Measurements from ENCODE around the gene AGMAT. TPM values are rescaled to one million over a fixed set of nuclear protein-coding genes. Genes with fewer than 3 reads are reported as not detected.

AGMAT gene
- total RNA-seq, 1 donor from 2014 or later, result not detected

GRCh38 chr1:15603050-15603965 is 18.5 kb upstream of the AGMAT start:
- Histone ChIP-seq H3K4me3 (peak overlapping the region; percentile 75), H3K9me3 (no peaks in the 10 kb centered on the region), H3K27me3 (no peaks in the 10 kb centered on the region), H3K27ac (peak overlapping the region; percentile 89), H3K4me1 (peaks cover 5% of the 10 kb centered on the region), H3K36me3 (no peaks in the 10 kb centered on the region)
- DNase-seq (peak; percentile 99), ATAC-seq (peak; percentile 99)
- intact Hi-C loops (cut with DNase I), result no loop called here
- no peak for TF ChIP-seq CTCF (IDR thresholded peaks at IDR 0.05)

- H3K27ac ChIP-seq, result no peak overlapping the region
- no peaks in the 10 kb centered on the region for H3K9me3 ChIP-seq
- no peaks in the 10 kb centered on the region for H3K36me3 ChIP-seq
- intact Hi-C loops (cut with DNase I), result no loop called here
- no peaks in the 10 kb centered on the region for H3K27me3 ChIP-seq
- TF ChIP-seq CTCF (IDR thresholded peaks at IDR 0.05), result no peak
- H3K4me3 ChIP-seq, result no peak overlapping the region
- DNase-seq (no peak), ATAC-seq (no peak)
- no peaks in the 10 kb centered on the region for H3K4me1 ChIP-seq
Observed at GRCh38 chr1:15598436-15598835, 13.6 kb upstream of the AGMAT start.

- Histone ChIP-seq H3K9me3 (no peaks in the 10 kb centered on the region), H3K4me1 (no peaks in the 10 kb centered on the region), H3K36me3 (no peaks in the 10 kb centered on the region), H3K27ac (no peak overlapping the region), H3K4me3 (no peak overlapping the region), H3K27me3 (no peaks in the 10 kb centered on the region)
- TF ChIP-seq CTCF (IDR thresholded peaks at IDR 0.05), result no peak
- no peak for DNase-seq
- intact Hi-C loops (cut with DNase I), result no loop called here
- no peak for ATAC-seq
Observed at GRCh38 chr1:15595809-15596617, 11.2 kb upstream of the AGMAT start.

GRCh38 chr1:15592285-15592684 is 7.4 kb upstream of the AGMAT start:
- Histone ChIP-seq H3K36me3 (no peaks in the 10 kb centered on the region), H3K27ac (no peak overlapping the region), H3K9me3 (no peaks in the 10 kb centered on the region), H3K27me3 (no peaks in the 10 kb centered on the region), H3K4me1 (no peaks in the 10 kb centered on the region), H3K4me3 (no peak overlapping the region)
- DNase-seq (no peak), ATAC-seq (no peak)
- intact Hi-C loops (cut with DNase I), result no loop called here
- no peak for TF ChIP-seq CTCF (IDR thresholded peaks at IDR 0.05)

GRCh38 chr1:15583016-15583706 is 1.7 kb downstream of the AGMAT start:
- no peak for TF ChIP-seq CTCF (IDR thresholded peaks at IDR 0.05)
- H3K27ac ChIP-seq, result no peak overlapping the region
- ATAC-seq (no peak), DNase-seq (no peak)
- intact Hi-C loops (cut with DNase I), result no loop called here
- H3K36me3 ChIP-seq, result no peaks in the 10 kb centered on the region
- no peaks in the 10 kb centered on the region for H3K9me3 ChIP-seq
- H3K4me3 ChIP-seq, result no peak overlapping the region
- H3K4me1 ChIP-seq, result peaks cover 16% of the 10 kb centered on the region
- H3K27me3 ChIP-seq, result peaks cover 10% of the 10 kb centered on the region
